C4-2B (cell line): ENCODE results near the gene ZNF423.
A peak's percentile ranks its signal among the peaks of the same experiment; 100 is the strongest.

Source experiments
- CTCF ChIP-seq: fragments of 450-650 bp; conservative IDR thresholded peaks from 2 replicates; pipeline ENCODE4 v1.5.1; 2017; ENCODE audit warnings: mild to moderate bottlenecking
- ZFX ChIP-seq: fragments of 450-650 bp; IDR thresholded peaks from 2 replicates; pipeline ENCODE4 v1.6.1; 2017

DNA sequence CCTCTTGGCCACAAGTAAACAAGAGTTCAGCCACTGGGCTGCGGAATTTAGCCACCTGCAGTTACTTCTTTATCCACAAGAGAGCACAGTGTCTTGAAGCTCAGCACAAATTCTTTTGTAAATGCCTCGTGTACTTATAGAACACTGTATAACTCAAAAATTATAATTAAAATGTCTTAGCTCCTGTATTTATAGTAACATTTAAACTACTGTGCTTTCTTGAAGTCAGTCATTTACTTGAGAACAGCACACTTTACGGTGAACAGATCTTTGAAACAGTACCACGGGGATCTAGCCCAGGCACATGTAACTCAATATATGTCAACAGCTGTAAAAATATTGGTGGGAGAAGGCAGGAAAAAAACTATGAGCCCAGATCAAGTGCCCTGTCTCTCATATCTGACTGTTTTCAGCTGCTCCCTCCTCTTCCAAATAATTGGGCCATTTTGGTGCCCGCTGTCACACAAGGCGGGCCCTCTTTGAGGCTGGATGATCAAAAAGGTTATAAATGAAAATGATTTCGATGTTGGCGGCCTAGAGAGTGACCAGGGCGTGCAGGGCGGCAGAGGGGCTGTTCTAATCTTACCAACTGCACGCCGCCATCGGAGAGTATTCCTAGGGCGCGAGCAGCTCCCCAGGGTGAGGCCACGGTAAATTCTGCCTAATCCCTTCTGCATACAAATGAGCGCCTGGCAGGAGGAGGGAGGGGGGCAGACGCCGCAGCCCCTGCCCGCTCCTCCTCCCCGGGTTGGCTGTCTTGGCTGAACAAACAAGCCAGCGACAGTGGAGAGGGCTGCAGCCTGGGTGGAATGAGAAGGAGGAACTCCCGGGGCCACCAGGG is 299.1 kb downstream of the ZNF423 start:
- peak; percentile 62 for TF ChIP-seq CTCF
- no peak for TF ChIP-seq ZFX
